HepG2 (cell line): ENCODE results near the gene ZNF331. TPM values are rescaled to one million over a fixed set of nuclear protein-coding genes. Genes with fewer than 3 reads are reported as not detected.

Experiments
- AHDC1 ChIP-seq: sonication (generic); formaldehyde crosslinking; IDR thresholded peaks from 2 replicates; pipeline ENCODE4 v1.5.1; 2020; ENCODE audit warnings: mild to moderate bottlenecking, missing genetic modification reagents, borderline replicate concordance
- GRHL1 ChIP-seq: sonication (generic); formaldehyde crosslinking; conservative IDR thresholded peaks from 2 replicates; pipeline ENCODE4 v1.8.0; 2022; ENCODE audit warnings: missing genetic modification reagents
- HOXD1 ChIP-seq: sonication (generic); formaldehyde crosslinking; IDR thresholded peaks from 2 replicates; pipeline ENCODE4 v1.5.0; 2020; ENCODE audit warnings: missing genetic modification reagents
- IKZF1 ChIP-seq: fragments of 450-650 bp; IDR thresholded peaks from 2 replicates; pipeline ENCODE4 v1.7.1; 2016
- KLF15 ChIP-seq: sonication (generic); formaldehyde crosslinking; IDR thresholded peaks from 2 replicates; pipeline ENCODE4 v1.8.1; 2023; ENCODE audit warnings: borderline replicate concordance, mild to moderate bottlenecking, inconsistent platforms, missing genetic modification reagents, mixed read lengths
- KLF6 ChIP-seq: IDR thresholded peaks from 2 replicates; pipeline ENCODE4 v1.8.0; 2016; ENCODE audit warnings: missing biosample characterization, missing genetic modification reagents
- NFAT5 ChIP-seq: sonication (generic); formaldehyde crosslinking; IDR thresholded peaks from 2 replicates; pipeline ENCODE4 v1.4.0; 2020; ENCODE audit warnings: missing genetic modification reagents
- RBM39 ChIP-seq: fragments of 200-400 bp; formaldehyde crosslinking; IDR thresholded peaks from one replicate; pipeline ENCODE4 v1.6.1; 2018; ENCODE audit warnings: antibody characterized with exemption, mild to moderate bottlenecking, low read depth, low read length; ENCODE audit not compliant: poor library complexity, severe bottlenecking
- SALL1 ChIP-seq: sonication (generic); formaldehyde crosslinking; IDR thresholded peaks from 2 replicates; pipeline ENCODE4 v1.8.0; 2022; ENCODE audit warnings: mild to moderate bottlenecking, missing genetic modification reagents
- TEAD2 ChIP-seq: sonication (generic); formaldehyde crosslinking; IDR thresholded peaks from 2 replicates; pipeline ENCODE4 v1.9.0; 2021; ENCODE audit warnings: missing genetic modification reagents
- TEAD3 ChIP-seq: optimal IDR thresholded peaks from 2 replicates; pipeline ENCODE3; 2016; ENCODE audit warnings: borderline replicate concordance
- ZFAT ChIP-seq: sonication (generic); formaldehyde crosslinking; conservative IDR thresholded peaks from 2 replicates; pipeline ENCODE4 v1.8.1; 2023; ENCODE audit warnings: missing genetic modification reagents, inconsistent platforms
- ZNF276 ChIP-seq: sonication (generic); formaldehyde crosslinking; IDR thresholded peaks from 2 replicates; pipeline ENCODE4 v1.4.0; 2020; ENCODE audit warnings: mild to moderate bottlenecking, low read depth, missing genetic modification reagents
- ZNF446 ChIP-seq: sonication (generic); formaldehyde crosslinking; IDR thresholded peaks from 2 replicates; pipeline ENCODE4 v1.5.0; 2020; ENCODE audit warnings: mild to moderate bottlenecking, missing genetic modification reagents
- ZZZ3 ChIP-seq: sonication (generic); formaldehyde crosslinking; IDR thresholded peaks from 2 replicates; pipeline ENCODE4 v1.4.0; 2020; ENCODE audit warnings: missing genetic modification reagents, mild to moderate bottlenecking, borderline replicate concordance
- polyA plus RNA-seq, 8 experiments: library from polyadenylated mRNA; depleted of rRNA in 3 of 8; stranded (reverse) in 7 of 8; unstranded in 1 of 8; fragments of >200 nt; fragmentation: Illumina TruSeq in 4 of 8; extraction: Trizol in 4 of 8; gene quantifications; 2 replicates each; pipeline versions ENCODE4 v1.2.1 to v1.2.3, GENCODE V29; 2011 to 2016; ENCODE audit warnings: low read depth in 4 of 8, missing spikeins in 1 of 8, mixed read lengths in 1 of 8; ENCODE audit not compliant: insufficient read depth in 1 of 8
- total RNA-seq, 5 experiments: library from RNA; depleted of rRNA; stranded (reverse); fragments of >200 nt; fragmentation: Illumina TruSeq; extraction: Trizol; gene quantifications; 2 replicates each; pipeline ENCODE4 v1.2.3, GENCODE V29; 2016; ENCODE audit warnings: low read depth in 1 of 5

ZNF331 gene
- total and polyA plus RNA-seq, 2 of the 13 experiments (the other 11 are each of a cell fraction or from before 2014, with no cell fraction given), result 8.2 to 13.3 TPM

GRCh38 chr19:53586277-53586691 is 48.3 kb downstream of the ZNF331 start (continued):
- TF ChIP-seq NFAT5 (CRISPR knock-in tag), result no peak
- no peak for TF ChIP-seq HOXD1 (CRISPR knock-in tag)
- TF ChIP-seq SALL1, result peak; percentile 53; the same call in 1 of the 2 replicates
- no peak for TF ChIP-seq KLF6
- TF ChIP-seq ZFAT (CRISPR knock-in tag), result no peak
- no peak for TF ChIP-seq ZNF276
- peak; percentile 49 for TF ChIP-seq TEAD3
- TF ChIP-seq TEAD2 (CRISPR knock-in tag), result no peak
- TF ChIP-seq RBM39, result no peak
- no peak for TF ChIP-seq ZZZ3 (CRISPR knock-in tag)
- no peak for TF ChIP-seq IKZF1
- TF ChIP-seq AHDC1, result peak; percentile 55; the same call in 1 of the 2 replicates
- TF ChIP-seq KLF15 (CRISPR knock-in tag), result no peak
- TF ChIP-seq GRHL1 (CRISPR knock-in tag), result no peak
- no peak for TF ChIP-seq ZNF446 (CRISPR knock-in tag)
